ENCODE data around the gene PDE4D. TPM values are rescaled to one million over a fixed set of nuclear protein-coding genes. Genes with fewer than 3 reads are reported as not detected.

The PDE4D gene
- total RNA-seq, 4 donors from 2014 or later: 6.7 to 21.0 (median 15.0) TPM

- no peak overlapping the region for H3K4me3 ChIP-seq (ENCODE audit: low read depth, poor library complexity, severe bottlenecking)
- intact Hi-C loops (cut with DNase I; ENCODE audit: low total_unique reads): no loop called here
- no peak for DNase-seq (ENCODE audit: low spot score in 2 of 2)
- 93 to 96% methylated on average over 2 of the region's 2 CpGs for WGBS, 2 donors
- TF ChIP-seq POLR2A (IDR thresholded peaks at IDR 0.05) (no peak), CTCF (IDR thresholded peaks at IDR 0.05) (no peak)
These were observed 570.6 kb downstream of the PDE4D start for GRCh38 chr5:59322894-59323293.

- no peak overlapping the region for H3K4me3 ChIP-seq (ENCODE audit: low read depth, poor library complexity, severe bottlenecking)
- DNase-seq (ENCODE audit: low spot score in 2 of 2): no peak
- intact Hi-C loops (cut with DNase I; ENCODE audit: low total_unique reads): no loop called here
- no peak for TF ChIP-seq CTCF (IDR thresholded peaks at IDR 0.05)
These were observed 571.5 kb downstream of the PDE4D start for GRCh38 chr5:59322058-59322457.

GRCh38 chr5:59321642-59322041, 571.9 kb downstream of the PDE4D start:
- intact Hi-C loops (cut with DNase I; ENCODE audit: low total_unique reads): no loop called here
- no peak for DNase-seq (ENCODE audit: low spot score in 2 of 2)
- 91 to 98% methylated on average over 3 of the region's 3 CpGs for WGBS, 2 donors
- no peak for TF ChIP-seq POLR2A (IDR thresholded peaks at IDR 0.05)
- TF ChIP-seq CTCF (IDR thresholded peaks at IDR 0.05): no peak
- no peak overlapping the region for H3K4me3 ChIP-seq (ENCODE audit: low read depth, poor library complexity, severe bottlenecking)

- no peak for DNase-seq (ENCODE audit: low spot score in 2 of 2)
- intact Hi-C loops (cut with DNase I; ENCODE audit: low total_unique reads): no loop called here
- 95 to 99% methylated on average over 2 of the region's 2 CpGs for WGBS, 2 donors
- H3K4me3 ChIP-seq (ENCODE audit: low read depth, poor library complexity, severe bottlenecking): no peak overlapping the region
- TF ChIP-seq CTCF (IDR thresholded peaks at IDR 0.05): no peak
These were observed 573.1 kb downstream of the PDE4D start for GRCh38 chr5:59320420-59320819.

GRCh38 chr5:59319250-59319649, 574.3 kb downstream of the PDE4D start:
- TF ChIP-seq POLR2A (IDR thresholded peaks at IDR 0.05): no peak
- TF ChIP-seq CTCF (IDR thresholded peaks at IDR 0.05): no peak
- H3K4me3 ChIP-seq (ENCODE audit: low read depth, poor library complexity, severe bottlenecking): no peak overlapping the region
- no peak for DNase-seq (ENCODE audit: low spot score in 2 of 2)
- intact Hi-C loops (cut with DNase I; ENCODE audit: low total_unique reads): no loop called here

- DNase-seq (ENCODE audit: low spot score in 2 of 2): no peak
- H3K4me3 ChIP-seq (ENCODE audit: low read depth, poor library complexity, severe bottlenecking): no peak overlapping the region
- 25% methylated on average over 4 of the region's 4 CpGs for WGBS, 2 donors
- intact Hi-C loops (cut with DNase I; ENCODE audit: low total_unique reads): no loop called here
- TF ChIP-seq POLR2A (IDR thresholded peaks at IDR 0.05): no peak
- TF ChIP-seq CTCF (IDR thresholded peaks at IDR 0.05): no peak
These were observed 575.7 kb downstream of the PDE4D start for GRCh38 chr5:59317774-59318205.
